Activated gamma-delta T cell treated with Interleukin-2 at 50 U/mL for 16 hours (primary cell): ENCODE measurements around the gene MME.
A peak's percentile ranks its signal among the peaks of the same experiment; 100 is the strongest.

Source experiments
- DNase-seq: peaks from one replicate; pipeline ENCODE4 v3.0.0-alpha.2; 2020

MME gene

DNA sequence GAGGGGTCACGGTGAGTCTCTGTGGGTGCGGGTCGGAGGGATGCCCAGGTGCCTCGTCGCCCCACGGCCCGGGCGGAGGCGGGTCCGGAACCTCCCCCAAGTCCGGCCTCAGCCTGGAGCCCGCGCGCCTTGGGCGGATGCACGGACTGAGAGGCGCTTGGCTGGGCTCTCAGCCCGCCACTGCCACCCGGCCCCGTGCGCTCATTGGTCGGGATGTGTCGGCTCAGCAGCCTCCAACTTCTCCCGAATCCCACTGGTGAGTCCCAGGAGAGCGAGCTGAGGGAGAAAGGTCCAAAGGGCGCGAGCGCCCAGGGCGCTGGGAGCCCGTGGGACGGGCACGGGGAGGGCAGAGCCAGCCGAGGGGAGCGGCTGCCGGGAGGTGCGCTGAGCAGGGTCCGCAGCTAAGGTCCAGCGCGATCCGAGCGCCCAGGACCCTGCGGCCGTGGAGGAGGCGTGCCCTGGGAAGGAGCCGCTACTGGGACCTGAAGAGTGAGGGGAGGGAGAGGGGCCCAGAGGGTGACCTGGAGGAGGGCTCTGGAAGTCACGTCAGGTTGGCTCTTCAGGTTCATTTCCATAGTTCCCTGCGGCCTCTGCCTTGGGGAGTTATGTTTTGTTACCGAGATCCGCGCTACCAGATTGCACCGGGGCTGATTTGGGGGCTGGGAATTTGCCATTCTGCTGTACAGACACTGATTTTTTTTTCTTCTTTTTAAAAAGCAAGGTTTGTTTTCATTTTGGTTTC, at the start of gene MME:
TSS of gene MME (plus strand) at position 574 of the 742 bp plus-strand sequence. CDS start 3,849 bp downstream, outside the sequence.
- DNase-seq = peak; percentile 5

- DNase-seq = no peak
Observed at GRCh38 chr3:155031186-155031585, 48.9 kb upstream of the MME start.

DNA sequence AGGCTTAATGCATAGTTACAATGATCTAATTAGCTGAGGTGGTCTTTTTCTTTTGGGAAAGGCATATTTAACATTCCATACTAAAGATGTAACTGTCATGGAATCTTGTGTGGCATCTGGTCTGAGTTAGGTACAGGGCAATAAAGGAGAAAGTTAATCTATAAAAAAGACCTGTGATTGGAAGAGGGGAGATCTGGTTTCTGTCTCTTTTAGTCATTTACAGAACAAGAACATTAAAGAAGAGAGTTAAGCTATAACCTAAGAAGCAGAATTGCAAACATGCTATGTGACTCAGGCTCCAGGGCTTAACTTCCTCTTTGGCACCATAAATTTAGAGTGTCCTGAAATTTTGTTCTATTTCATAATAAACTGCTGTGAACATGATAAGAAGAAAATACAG, 47.2 kb upstream of the MME start:
- no peak for DNase-seq

DNA sequence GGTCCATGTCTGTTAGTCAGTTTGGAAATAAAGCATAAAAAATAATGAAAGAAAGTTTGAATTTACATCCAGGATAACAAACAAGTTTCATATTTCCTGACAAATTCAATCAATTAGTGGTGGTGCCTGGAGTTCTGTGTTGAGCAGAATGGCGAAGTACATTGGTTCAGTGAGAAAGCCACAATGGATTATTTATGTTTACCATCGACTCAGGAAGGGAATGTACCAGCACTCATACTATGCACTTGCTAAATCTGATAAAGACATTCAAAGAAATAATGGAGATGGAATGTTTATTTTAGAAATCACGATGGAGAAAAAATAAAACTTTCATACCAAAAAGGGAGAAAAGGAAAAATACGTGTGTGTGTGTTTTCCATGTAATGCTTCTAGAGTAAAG, 45.3 kb upstream of the MME start:
- no peak for DNase-seq

DNA sequence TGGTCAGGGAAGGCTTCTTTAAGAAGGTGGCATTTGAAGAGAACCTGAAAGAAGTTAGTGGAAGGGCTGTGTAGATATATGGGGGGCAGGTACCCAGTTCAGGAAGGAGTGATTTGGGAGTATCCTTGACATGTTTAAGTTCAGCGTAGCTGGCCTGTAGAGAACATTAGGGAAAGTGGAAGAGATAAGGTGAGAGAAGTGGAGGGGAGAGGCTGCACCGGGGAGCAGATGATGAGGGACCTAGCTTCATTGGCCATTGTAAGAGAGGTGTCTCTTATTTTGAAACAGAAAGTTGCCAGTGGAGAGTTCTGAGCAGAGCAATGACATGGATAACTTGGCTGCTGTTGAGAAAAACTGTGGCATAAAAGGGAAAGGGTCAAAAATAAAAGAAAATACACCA, 44.6 kb upstream of the MME start:
- no peak for DNase-seq

- no peak for DNase-seq
Observed at GRCh38 chr3:155037508-155038202, 42.5 kb upstream of the MME start.

DNA sequence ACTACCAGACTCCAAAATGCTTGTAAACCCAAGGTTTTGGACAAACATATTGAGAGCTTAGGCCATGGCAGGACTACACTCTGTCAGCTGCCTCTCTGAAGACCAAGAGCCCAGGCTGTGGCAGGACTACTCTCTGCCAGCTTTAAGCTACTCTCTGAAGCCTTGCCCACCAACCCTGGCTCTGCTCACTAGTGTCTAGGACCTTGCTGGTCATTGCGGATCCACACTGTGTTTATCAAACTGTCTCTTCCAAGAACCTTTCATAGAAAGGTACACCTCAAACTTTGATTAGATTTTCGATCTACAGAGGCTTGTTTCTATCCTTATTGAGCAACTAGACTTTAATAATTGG, 41.9 kb upstream of the MME start:
- DNase-seq = no peak

DNA sequence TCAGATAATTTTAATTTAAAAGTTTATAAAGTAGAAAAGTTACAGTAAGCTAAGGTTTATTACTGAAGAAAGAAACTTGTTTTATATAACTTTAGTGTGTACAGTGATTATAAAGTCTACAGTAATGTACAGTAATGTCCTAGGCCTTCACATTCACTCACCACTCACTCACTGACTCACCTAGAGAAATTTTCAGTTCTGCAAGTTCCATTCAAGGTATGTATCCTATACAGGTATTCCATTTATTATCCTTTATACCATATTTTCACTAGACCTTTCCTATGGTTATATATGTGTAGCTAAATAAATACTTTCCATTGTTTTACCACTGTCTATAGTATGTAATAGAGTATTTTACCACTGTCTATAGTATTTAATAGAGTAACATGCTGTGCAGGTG, 33.2 kb upstream of the MME start:
- DNase-seq = no peak

DNA sequence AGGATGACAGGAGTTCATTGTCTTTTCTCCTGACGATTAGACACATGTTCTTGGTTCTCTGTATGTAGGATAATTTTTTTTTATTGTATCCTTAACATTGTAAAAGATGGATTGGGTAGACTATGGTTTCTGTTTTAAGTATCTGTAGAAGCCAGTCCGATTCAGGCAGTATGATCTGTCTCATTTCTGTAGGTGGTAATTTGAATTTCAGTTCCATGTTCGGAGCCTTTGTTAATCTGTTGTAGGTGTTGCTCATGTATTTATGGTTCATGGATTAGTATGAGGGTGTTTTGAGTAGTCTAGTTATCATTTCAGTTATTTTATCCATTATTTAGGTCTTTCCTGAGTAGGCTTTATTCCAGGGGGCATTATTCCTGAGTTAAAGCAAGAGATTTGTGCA, 32.4 kb upstream of the MME start:
- DNase-seq = no peak

- DNase-seq = no peak
Observed at GRCh38 chr3:155049959-155050358, 30.2 kb upstream of the MME start.

DNA sequence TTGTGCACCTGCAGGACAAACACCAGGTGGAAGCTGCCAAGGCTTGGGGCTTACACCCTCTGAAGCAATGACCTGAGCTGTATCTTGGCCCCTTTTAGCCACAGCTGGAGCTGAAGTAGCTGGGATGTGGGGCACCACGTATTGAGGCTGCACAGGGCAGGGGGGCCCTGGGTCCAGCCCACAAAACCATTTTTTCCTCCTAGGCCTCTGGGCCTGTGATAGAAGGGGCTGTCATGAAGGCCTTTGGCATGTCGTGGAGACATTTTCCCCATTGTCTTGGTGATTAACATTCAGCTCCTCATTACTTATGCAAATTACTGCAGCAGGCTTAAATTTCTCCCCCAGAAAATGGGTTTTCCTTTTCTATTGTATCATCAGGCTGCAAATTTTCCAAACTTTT, 27.6 kb upstream of the MME start:
- no peak for DNase-seq

GRCh38 chr3:155053756-155054155, 26.4 kb upstream of the MME start:
- no peak for DNase-seq

DNA sequence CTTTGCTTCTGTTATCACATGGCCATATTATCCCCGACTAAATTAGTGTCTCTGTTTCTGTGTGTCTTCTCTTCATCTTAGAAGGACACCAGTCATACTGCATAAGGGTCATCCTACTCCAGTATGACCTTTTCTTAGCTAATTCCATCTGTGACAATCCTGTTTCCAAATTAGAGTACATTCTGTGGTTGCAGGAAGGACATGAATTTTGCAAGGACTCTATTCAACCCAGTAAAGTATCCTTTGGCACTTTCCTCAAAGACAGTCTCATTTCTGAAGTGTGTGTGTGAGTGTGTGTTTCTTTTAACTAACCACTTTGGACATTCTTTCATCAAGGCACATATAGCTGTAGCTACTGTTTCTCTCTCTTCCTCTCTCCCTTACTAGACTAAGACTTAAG, 15.2 kb upstream of the MME start:
- DNase-seq = no peak

DNA sequence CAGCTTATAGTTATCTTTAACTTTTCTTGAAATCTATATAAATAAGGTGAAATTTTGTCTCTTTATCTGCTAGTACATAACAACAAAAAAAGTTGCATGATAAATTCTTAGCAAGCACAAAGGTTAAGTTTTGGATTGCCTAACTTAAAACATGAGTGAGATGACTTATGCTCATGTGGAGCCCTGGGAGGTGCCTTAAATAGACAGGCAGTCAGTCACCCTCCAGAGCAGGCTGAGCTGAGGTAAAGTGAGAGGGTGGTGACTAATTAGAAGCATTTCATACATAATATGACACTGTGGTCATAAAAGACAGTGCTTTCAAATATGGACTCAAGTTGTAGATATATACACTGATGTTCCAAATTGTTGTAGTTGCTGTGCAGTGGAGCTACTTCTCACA, 14.6 kb upstream of the MME start:
- DNase-seq = no peak

DNA sequence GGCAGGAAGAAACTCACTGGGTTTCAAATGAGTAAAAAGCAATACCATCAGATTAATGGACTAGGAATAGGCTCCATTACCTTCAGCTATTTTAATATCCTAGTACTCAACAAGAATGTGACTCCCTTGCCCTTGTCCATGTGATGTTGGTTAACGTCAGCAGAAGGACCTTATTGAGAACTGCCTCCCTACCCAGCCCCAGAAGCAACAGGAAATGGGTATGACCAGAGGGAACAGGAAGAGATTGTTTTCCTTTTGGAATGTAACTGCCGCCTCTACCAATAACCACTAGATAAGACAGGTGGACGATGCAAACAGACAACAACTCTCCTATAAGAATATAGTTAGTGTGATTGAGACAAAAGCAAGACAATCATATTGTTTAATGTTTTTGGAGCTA, 10.4 kb upstream of the MME start:
- DNase-seq = no peak

GRCh38 chr3:155070316-155070715, 9.8 kb upstream of the MME start:
- no peak for DNase-seq

GRCh38 chr3:155070932-155071387, 9.2 kb upstream of the MME start:
- no peak for DNase-seq

GRCh38 chr3:155075200-155075599, 4.9 kb upstream of the MME start:
- no peak for DNase-seq

- no peak for DNase-seq
Observed at GRCh38 chr3:155076888-155077287, 3.2 kb upstream of the MME start.

GRCh38 chr3:155078711-155079467, 1.2 kb upstream of the MME start:
- DNase-seq = no peak

- DNase-seq = peak; percentile 6
Observed at GRCh38 chr3:155079468-155079745, 712 bp upstream of the MME start.

- DNase-seq = no peak
Observed at GRCh38 chr3:155080692-155081091, 573 bp downstream of the MME start.

DNA sequence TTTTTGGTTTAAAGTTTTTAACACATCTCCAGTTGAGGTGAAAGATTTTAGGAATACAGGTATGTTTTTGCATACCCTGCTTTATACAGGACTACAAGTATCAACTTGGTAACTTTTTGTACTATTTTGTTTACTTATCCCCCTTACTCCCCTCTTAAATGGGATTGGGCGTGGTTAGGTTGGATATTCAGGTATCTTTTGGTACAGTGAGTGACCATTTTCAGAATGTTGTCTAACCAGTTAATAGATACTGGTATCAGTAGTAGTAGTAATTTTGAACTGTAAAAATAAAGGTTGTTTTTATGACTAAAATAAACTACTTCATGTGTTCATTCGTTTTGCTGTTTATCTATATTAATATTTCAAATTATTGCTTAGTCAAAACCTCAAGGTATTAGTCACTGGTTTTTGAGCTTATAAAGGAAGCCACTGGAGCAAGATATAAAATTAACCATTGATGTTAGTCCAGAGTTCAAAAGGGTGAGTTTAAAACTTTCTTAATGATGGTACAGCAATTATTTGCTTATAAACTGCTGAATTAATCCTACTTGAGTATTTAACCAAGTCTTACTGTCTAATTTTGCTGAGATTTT, 3.3 kb downstream of the MME start:
- DNase-seq = no peak

DNA sequence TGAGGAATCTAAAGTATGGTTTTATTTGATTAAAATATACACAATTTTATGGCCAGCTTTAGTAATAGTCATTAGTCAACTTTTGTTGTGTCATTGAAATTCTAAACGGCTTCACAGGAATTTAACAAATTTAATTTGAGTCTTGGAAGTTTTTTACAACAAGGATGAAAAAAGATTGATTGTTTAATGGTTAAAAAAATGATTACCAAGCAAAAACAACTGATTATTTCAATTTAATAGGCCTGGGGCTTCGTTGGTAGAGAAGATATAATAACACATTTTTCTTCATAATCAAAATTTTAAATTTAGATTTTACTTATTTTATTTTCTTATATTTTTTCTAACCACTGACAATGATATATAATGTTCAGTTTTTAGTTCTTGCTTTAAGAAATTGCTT, 4.4 kb downstream of the MME start:
- DNase-seq = no peak
